ENCODE data around the gene WWTR1.

WWTR1 gene

GRCh38 chr3:149567381-149567780 lies 90.4 kb downstream of the WWTR1 start:
- no peak for DNase-seq (ENCODE audit: low read depth, low spot score)

DNA sequence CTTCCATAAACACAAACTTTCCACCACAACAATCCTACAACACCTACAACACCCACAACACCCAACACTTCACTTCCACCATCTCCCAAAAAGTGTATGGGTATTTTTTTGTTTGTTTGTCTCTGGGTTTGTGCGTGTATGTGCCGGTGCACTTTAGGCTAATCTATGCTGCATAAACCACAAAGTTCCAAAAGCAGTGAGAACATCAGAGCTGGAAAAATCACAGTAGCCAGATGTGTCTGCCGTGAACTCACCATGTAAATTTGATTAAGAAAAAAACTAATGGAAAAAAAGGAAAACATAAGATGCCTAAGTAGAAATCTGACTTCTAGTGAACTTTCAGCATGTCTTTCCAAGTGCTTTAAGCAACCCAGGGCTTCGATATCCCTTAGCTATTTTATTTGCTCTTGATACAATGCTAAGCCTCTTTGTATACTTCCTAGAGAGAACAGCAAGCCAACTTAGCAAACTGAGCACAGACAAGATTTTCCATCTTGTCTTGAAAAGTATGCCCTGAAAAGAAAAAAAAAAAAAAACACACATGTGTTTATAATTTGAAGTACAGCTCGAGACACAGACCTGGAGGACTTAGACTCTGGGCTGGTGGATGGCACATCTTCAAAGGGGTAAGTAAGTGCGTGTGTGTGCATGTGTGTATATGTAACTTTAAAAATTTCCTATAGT lies 91.4 kb downstream of the WWTR1 start:
- DNase-seq (ENCODE audit: low read depth, low spot score) = no peak

DNA sequence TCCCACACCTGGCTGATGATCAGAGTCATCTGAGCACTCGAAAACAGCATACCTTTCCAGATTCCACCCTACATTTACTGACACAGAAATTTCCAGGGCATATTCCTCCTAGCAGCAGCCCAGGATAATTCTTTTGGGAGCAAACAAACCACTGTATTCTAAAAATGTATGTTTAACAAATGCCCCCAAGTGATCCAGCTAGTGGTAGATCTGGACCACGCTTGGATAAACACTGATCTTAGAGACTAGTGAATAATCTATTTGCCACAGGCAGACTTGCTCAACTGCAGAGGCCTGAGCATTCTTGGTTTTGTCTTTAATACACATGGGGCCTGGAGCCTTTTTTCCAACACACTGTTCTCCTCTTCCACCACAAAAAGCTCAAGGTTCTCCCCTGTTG lies 93.7 kb downstream of the WWTR1 start:
- DNase-seq (ENCODE audit: low read depth, low spot score) = no peak

- no peak for DNase-seq (ENCODE audit: low read depth, low spot score)
Measured at GRCh38 chr3:149563114-149563513, 94.7 kb downstream of the WWTR1 start.

- no peak for DNase-seq (ENCODE audit: low read depth, low spot score)
Measured at GRCh38 chr3:149560617-149561016, 97.2 kb downstream of the WWTR1 start.

GRCh38 chr3:149560001-149560400 lies 97.8 kb downstream of the WWTR1 start:
- no peak for DNase-seq (ENCODE audit: low read depth, low spot score)

DNA sequence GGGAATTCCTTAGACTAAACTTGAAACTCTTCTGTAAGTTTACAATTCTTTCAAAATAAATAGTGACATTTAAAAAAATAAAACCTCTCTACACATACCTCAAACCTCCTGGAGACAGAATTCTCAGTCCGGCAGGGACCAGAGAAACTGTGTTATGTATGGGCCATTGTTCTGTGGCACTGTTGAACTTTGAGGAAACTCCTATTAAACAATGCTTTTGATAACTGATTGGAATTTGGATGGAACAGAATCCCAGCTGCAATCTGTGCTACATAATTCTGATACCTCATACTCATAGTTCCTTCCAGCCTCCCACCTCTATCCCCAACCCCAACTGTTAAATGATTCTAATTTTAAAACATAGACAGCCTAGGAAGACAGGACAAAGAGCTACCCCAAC lies 98.3 kb downstream of the WWTR1 start:
- DNase-seq (ENCODE audit: low read depth, low spot score) = no peak

GRCh38 chr3:149555927-149556326 lies 101.9 kb downstream of the WWTR1 start:
- DNase-seq (ENCODE audit: low read depth, low spot score) = no peak

DNA sequence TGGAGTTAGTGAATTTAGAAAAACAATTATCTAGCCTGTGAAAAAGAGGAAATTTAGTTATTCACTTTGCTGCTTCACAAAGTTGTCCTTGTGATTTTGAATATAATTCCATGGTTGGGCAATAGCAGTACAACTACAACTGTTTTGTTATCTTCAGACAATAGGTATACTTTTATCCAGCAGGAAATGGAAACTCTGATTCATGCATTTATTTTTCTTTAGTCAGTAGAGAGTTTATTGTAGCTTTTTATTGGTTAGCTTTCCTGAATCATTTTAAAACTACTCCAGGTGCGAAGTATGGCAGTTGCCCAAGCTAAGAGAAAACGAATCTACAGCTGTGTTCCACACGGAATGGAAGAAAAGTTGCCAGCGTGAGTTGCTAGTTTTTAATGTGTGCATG lies 103.0 kb downstream of the WWTR1 start:
- no peak for DNase-seq (ENCODE audit: low read depth, low spot score)

- DNase-seq (ENCODE audit: low read depth, low spot score) = no peak
Measured at GRCh38 chr3:149553781-149554451, 103.9 kb downstream of the WWTR1 start.

- DNase-seq (ENCODE audit: low read depth, low spot score) = no peak
Measured at GRCh38 chr3:149552700-149553099, 105.1 kb downstream of the WWTR1 start.

DNA sequence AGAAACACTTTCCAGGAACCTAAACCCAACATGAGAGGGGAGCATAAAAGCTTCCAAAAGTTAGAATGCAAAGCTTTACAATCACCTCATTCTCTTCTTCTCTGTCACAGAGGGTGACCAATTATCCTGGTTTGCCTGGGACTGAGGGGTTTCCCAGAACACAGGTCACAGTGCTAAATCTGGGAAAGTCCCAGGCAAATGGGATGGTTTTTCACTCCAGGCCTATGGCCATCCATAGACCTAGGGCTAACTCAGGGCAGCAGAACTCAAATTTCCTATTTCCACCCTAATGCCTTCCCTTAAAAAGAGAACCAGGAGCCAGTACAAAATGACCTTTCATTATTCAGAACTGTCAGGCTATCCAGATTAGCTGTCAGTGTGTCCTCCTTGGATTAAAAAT lies 106.3 kb downstream of the WWTR1 start:
- no peak for DNase-seq (ENCODE audit: low read depth, low spot score)

- DNase-seq (ENCODE audit: low read depth, low spot score) = no peak
Measured at GRCh38 chr3:149548669-149549065, 109.2 kb downstream of the WWTR1 start.

DNA sequence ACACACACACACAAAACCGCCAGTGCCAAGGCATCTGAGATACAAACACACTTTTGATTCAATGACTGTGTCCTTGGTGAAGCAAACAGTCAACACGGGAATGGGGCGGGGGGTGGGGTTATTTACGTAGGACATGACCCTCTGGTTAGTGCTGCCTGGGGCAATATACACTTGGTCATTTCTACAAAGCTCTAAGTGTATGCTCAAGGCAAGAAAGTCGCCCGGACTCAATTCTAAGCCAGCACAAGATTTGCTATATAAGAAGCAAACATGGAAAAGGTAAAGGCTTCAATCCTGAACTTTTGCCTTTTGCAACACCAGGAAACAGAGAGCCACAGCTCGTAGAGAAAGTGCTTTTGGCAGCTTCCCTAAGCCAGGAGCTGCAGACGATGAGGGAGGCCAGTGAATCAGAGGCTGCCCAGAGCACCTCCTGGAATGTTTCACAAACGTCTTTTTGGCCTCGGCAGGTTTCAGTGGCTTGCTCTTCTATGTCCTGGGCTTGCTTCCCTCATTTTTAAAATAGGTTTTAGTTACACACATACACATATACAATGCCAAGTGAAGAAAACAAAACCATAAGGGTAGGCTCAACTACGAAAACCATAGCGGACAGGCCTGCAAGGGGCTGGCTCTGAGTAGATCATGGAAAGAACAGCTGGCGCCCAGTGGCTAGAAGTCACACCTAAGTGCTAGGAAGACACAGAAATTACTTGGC lies 109.7 kb downstream of the WWTR1 start:
- no peak for DNase-seq (ENCODE audit: low read depth, low spot score)

DNA sequence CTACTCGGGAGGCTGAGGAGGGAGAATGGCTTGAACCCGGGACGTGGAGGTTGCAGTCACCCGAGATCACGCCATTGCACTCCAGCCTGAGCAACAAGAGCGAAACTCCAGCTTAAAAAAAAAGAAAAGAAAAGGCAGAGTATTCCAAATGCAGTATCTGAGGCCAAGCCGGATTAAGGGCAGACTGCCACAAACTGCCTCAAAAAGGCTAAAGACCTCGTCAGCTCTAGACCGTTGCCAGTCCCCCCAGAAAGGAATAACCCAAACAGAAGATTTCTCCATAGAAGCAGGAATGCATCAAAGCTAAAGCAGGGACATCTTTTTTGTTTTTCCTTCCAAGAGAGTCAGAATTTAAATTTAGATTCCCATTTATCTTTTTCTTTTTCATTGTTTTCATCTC lies 110.4 kb downstream of the WWTR1 start:
- no peak for DNase-seq (ENCODE audit: low read depth, low spot score)

GRCh38 chr3:149545049-149545448 lies 112.8 kb downstream of the WWTR1 start:
- DNase-seq (ENCODE audit: low read depth, low spot score) = no peak

- DNase-seq (ENCODE audit: low read depth, low spot score) = no peak
Measured at GRCh38 chr3:149542375-149543312, 115.2 kb downstream of the WWTR1 start.

DNA sequence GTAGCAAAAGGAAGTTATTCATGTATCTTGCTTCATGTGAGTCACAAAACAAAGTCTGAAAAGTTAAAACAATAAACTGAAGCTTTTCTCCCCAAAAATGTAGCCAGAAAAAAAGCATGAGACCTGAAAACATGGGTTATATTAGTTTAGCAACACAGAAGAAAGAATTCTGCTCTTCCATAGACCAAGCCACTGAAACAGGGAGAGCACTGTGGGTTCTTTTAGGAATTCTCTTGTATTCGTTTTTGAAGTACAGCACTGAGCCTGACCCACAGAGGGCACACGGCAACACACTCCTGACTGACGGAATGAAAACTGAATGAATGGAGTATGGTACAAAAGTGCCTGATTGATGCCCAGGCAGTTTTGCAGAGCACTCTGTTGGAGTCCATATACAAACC lies 116.7 kb downstream of the WWTR1 start:
- no peak for DNase-seq (ENCODE audit: low read depth, low spot score)

DNA sequence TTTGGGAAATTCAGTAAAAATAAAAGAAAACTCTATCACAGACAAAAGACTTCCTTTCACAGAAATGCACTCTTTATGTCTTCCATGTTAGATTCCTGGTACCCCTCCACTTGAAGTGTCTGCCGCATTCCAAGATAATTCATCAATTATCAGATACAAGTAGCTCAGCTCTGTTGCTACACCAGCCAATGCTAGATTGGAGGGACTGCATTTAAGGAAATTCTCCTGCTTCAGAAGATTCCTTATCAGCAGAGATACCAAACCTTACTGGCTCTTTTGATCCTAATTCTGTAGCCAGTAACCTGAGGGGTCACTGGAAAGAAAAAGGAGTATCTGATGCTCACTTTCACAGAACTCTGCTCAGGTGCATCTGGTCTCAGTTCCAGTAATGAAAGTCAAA lies 119.5 kb downstream of the WWTR1 start:
- DNase-seq (ENCODE audit: low read depth, low spot score) = no peak

GRCh38 chr3:149536429-149536828 lies 121.4 kb downstream of the WWTR1 start:
- DNase-seq (ENCODE audit: low read depth, low spot score) = no peak

DNA sequence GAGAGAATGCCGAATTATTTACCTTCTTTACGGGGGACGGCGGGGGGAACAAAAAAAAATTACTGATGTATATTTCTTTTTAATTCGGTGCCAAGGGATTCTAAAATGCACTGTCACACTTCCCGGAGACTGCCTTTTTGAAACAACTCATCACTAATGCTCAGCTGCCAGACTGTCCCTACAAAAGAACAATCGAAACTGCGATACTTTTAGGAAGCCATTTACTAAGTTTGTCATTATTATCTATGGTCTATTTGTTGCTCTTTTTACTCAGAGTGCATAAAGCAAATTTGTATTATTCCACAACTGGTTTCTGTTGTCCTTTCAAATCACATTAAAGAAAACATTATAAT lies 122.5 kb downstream of the WWTR1 start:
- no peak for DNase-seq (ENCODE audit: low read depth, low spot score)

Measured in activated naive CD8-positive, alpha-beta T cell treated with anti-CD3 and anti-CD28 coated beads, Interleukin-2, amount 50 U/mL, for 16 hours (primary cell).